ENCODE measurements around the gene ADCK2.

ADCK2 gene

DNA sequence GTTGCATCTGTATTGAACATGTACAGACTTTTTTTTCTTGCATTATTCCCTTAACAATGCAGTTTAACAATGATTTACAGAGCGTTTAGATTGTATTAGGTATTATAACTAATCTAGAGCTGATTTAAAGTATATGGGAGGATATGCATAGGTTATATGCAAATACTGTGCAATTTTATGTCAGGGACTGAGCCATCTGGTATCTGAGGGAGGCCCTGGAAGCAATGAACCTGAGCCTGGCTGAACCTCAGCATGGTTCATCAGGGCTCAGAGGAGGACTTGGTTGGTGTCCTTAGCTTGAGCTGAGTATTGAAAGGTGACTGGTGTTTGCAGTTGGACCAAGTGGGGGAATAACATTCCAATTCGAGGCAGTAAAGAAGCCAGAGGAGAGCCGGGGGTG is 4.8 kb downstream of the ADCK2 start:
- H3K27ac ChIP-seq, result no peak overlapping the region
- TF ChIP-seq, protein P1, sequence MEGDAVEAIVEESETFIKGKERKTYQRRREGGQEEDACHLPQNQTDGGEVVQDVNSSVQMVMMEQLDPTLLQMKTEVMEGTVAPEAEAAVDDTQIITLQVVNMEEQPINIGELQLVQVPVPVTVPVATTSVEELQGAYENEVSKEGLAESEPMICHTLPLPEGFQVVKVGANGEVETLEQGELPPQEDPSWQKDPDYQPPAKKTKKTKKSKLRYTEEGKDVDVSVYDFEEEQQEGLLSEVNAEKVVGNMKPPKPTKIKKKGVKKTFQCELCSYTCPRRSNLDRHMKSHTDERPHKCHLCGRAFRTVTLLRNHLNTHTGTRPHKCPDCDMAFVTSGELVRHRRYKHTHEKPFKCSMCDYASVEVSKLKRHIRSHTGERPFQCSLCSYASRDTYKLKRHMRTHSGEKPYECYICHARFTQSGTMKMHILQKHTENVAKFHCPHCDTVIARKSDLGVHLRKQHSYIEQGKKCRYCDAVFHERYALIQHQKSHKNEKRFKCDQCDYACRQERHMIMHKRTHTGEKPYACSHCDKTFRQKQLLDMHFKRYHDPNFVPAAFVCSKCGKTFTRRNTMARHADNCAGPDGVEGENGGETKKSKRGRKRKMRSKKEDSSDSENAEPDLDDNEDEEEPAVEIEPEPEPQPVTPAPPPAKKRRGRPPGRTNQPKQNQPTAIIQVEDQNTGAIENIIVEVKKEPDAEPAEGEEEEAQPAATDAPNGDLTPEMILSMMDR (conservative IDR thresholded peaks at IDR 0.05), result no peak
- TF ChIP-seq ZFX (IDR thresholded peaks at IDR 0.05), result no peak

DNA sequence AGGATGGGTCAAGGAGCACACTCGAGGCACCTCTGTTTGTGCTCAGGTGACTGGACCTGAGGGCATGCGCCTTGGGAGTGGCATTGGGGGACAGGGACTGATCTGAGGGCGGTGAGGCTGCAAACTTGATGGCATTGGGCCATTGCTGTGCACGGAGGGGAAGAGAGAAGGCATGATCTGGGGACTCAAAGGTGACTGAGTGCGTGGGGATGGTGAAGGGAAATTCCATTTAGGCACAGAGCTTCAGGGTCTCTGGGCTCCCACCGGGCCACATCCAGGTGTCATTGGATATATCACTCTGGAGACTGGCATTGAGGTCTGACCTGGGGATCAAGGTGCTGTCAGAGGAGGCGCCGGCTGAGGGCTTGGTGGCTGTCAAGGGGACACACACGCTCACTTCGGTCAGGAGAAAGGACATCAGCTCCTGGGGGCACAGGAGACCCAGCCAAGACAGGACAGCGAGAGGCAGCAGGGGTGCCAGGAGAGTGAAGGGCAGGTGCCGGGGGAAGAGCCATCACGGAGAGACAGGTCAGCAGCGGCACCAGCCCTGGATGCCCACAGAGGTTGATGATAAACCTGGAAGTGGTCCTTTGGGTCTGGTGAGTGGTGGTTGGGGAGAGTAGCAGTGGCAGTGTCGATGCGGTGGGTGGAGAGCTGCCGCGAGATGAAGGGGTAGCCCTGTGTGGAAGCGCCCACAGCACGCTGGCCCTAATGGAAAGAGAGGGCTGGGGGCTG is 5.5 kb downstream of the ADCK2 start:
- H3K27ac ChIP-seq, result no peak overlapping the region
- no peak for TF ChIP-seq ZFX (IDR thresholded peaks at IDR 0.05)
- TF ChIP-seq, protein P1 (conservative IDR thresholded peaks at IDR 0.05), result no peak

DNA sequence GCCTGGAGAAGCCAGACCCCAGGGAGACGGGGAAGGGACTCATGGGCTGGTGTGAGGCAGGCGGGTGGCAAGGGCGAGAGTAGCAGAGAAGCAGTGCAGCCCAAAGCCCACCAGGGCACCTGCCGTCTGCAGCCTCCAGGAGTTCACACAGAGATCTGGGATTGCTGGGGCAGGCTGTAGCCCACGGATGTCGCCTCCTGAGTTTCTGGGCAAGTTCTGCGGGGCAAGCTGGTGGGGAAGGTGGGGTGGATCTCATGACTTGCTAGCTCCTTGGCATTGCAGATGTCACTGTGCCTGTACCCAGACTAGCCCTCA is 6.0 kb downstream of the ADCK2 start:
- no peak overlapping the region for H3K27ac ChIP-seq
- TF ChIP-seq, protein P1 (conservative IDR thresholded peaks at IDR 0.05), result no peak
- TF ChIP-seq ZFX (IDR thresholded peaks at IDR 0.05), result no peak

DNA sequence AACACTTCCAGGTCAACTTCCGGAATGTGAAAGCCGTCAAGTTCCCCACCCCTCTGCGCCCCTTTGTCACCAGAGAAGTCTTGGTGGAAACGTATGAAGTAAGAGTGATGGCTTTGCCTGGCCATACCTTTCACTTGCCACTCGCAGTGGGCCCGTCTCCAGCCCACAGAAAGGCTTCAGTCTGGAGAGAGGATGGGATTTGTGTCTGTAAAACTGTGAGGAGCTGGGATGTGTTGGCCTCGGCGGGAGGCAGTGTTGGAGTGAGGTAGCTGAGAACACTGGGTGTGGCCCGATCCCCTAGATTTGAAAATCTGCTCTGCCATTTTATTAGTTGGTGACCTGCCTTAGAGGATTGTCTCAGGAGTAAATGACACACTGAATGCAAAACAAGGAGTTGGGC is 6.4 kb downstream of the ADCK2 start:
- no peak overlapping the region for H3K27ac ChIP-seq
- TF ChIP-seq, protein P1 (conservative IDR thresholded peaks at IDR 0.05), result no peak
- no peak for TF ChIP-seq ZFX (IDR thresholded peaks at IDR 0.05)

DNA sequence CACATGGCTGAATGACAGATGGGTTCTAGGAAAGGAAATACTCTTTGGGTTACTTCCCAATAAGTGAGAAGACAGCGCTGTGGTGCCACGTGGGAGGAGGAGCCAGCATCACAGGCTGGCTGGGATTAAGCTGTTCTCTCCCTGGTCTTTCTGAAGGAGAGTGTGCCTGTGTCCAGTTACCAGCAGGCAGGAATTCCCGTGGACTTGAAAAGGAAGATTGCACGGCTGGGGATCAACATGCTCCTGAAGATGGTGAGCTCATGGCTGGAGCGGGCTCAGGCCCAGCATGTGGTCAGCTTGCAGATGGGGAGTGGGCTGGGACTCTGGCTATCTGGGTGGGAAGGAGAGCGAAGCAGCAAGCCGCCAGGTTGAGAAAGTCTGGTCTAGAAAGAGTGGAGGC is 8.1 kb downstream of the ADCK2 start:
- TF ChIP-seq, protein P1 (conservative IDR thresholded peaks at IDR 0.05), result no peak
- no peak for TF ChIP-seq ZFX (IDR thresholded peaks at IDR 0.05)
- no peak overlapping the region for H3K27ac ChIP-seq

DNA sequence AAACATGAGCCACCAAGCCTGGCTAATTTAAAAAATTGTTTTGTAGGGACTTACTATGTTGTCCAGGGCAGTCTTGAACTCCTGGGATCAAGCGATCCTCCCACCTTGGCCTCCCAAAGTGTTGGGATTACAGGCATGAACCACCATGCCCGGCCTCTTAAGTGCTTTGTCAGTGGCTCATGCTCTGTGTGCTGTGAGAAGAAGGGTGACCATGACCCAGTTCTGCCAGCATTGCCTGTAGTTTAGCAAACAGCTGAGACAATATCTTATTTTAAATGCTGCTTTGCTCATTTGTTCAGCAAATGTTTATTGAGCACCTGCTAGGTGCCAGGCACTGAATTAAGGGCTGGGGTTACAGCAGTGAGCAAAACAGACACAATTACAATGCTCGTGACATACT is 9.0 kb downstream of the ADCK2 start:
- no peak for TF ChIP-seq ZFX (IDR thresholded peaks at IDR 0.05)
- TF ChIP-seq, protein P1 (conservative IDR thresholded peaks at IDR 0.05), result no peak
- no peak overlapping the region for H3K27ac ChIP-seq

DNA sequence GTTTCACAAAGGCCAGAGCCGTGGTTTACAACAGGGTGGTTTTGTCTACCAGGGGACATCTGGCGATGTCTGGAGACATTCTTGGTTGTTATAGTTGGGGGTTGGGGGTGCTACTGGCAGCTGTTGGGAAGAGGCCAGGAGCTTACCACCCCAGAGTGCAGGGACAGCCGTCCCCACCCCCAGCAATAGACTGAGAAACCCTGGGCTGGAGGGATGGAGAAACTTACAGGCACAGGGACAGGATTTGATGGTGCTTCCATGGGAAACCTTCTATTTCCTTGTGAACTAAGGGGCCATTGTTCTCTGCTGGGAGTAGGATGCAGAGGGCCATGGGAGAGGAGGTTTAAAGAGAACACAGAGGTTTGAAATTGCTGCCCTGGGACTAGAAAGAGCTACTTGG is 10.9 kb downstream of the ADCK2 start:
- no peak overlapping the region for H3K27ac ChIP-seq
- TF ChIP-seq, protein P1 (conservative IDR thresholded peaks at IDR 0.05), result no peak
- no peak for TF ChIP-seq ZFX (IDR thresholded peaks at IDR 0.05)

Measured in C4-2B (cell line).